WTC11 (cell line): ENCODE data around the gene OSBPL9. TPM values are rescaled to one million over a fixed set of nuclear protein-coding genes. Genes with fewer than 3 reads are reported as not detected.

Source experiments
- ATAC-seq: fragments of 200-7000 bp; cut with Tn5 transposase; 2 replicates; pipeline ENCODE4 v1.10.0; 2021; ENCODE audit warnings: mild to moderate bottlenecking, moderate library complexity
- CTCF ChIA-PET: fragments of 300-600 bp; sonication (Branson Sonifier 250); formaldehyde crosslinking; loops from one replicate; lab custom pipeline; 2021; ENCODE audit warnings: antibody characterized with exemption; lab: Charles Lee
- POLR2A ChIA-PET: fragments of 350-600 bp; sonication (Branson Sonifier 250); formaldehyde crosslinking; loops from one replicate; lab custom pipeline; 2021; ENCODE audit warnings: antibody characterized with exemption; lab: Charles Lee
- DNase-seq: peaks from one replicate; pipeline ENCODE4 v3.0.0; 2021; ENCODE audit warnings: low spot score
- H3K27ac Mint-ChIP-seq: 2 replicates; pipeline ENCODE4 v1.8.0; 2021; ENCODE audit warnings: mixed read lengths
- H3K27me3 Mint-ChIP-seq: 2 replicates; pipeline ENCODE4 v1.8.0; 2021; ENCODE audit warnings: low read depth, mild to moderate bottlenecking, moderate library complexity, mixed read lengths
- H3K36me3 Mint-ChIP-seq: 2 replicates; pipeline ENCODE4 v1.8.0; 2021; ENCODE audit warnings: mixed read lengths
- H3K4me1 Mint-ChIP-seq: 2 replicates; pipeline ENCODE4 v1.8.0; 2022; ENCODE audit warnings: mixed read lengths
- H3K4me3 Mint-ChIP-seq: 2 replicates; pipeline ENCODE4 v1.8.0; 2021; ENCODE audit warnings: mild to moderate bottlenecking, moderate library complexity, mixed read lengths
- H3K9me3 Mint-ChIP-seq: 2 replicates; pipeline ENCODE4 v1.8.0; 2021; ENCODE audit warnings: mixed read lengths
- CBFB ChIP-seq: sonication (generic); formaldehyde crosslinking; IDR thresholded peaks from 2 replicates; pipeline ENCODE4 v1.8.1; 2022; ENCODE audit warnings: mild to moderate bottlenecking, low read depth, missing genetic modification reagents
- CREM ChIP-seq: sonication (generic); formaldehyde crosslinking; IDR thresholded peaks from 2 replicates; pipeline ENCODE4 v1.8.1; 2022; ENCODE audit warnings: mild to moderate bottlenecking, missing genetic modification reagents, moderate library complexity
- EMX1 ChIP-seq: fragments of 250-450 bp; sonication (Bioruptor Pico); IDR thresholded peaks from 2 replicates; pipeline ENCODE4 v1.8.0; 2021; ENCODE audit warnings: mild to moderate bottlenecking
- JUN ChIP-seq: sonication (generic); formaldehyde crosslinking; IDR thresholded peaks from 2 replicates; pipeline ENCODE4 v1.8.0; 2023; ENCODE audit warnings: mild to moderate bottlenecking, missing genetic modification reagents
- NR3C1 ChIP-seq: sonication (generic); formaldehyde crosslinking; conservative IDR thresholded peaks from 2 replicates; pipeline ENCODE4 v1.8.1; 2023; ENCODE audit warnings: low read depth, mild to moderate bottlenecking, missing genetic modification reagents
- SMAD4 ChIP-seq: sonication (generic); formaldehyde crosslinking; IDR thresholded peaks from 2 replicates; pipeline ENCODE4 v1.8.0; 2022; ENCODE audit warnings: mild to moderate bottlenecking, missing genetic modification reagents
- SOX15 ChIP-seq: fragments of 250-450 bp; sonication (Bioruptor Pico); IDR thresholded peaks from 2 replicates; pipeline ENCODE4 v1.9.0; 2021; ENCODE audit warnings: mild to moderate bottlenecking
- SP1 ChIP-seq: sonication (generic); formaldehyde crosslinking; conservative IDR thresholded peaks from 2 replicates; pipeline ENCODE4 v1.8.1; 2022; ENCODE audit warnings: missing genetic modification reagents
- TCF7 ChIP-seq: sonication (generic); formaldehyde crosslinking; IDR thresholded peaks from 2 replicates; pipeline ENCODE4 v1.8.0; 2022; ENCODE audit warnings: mild to moderate bottlenecking, low read depth, missing genetic modification reagents, moderate library complexity
- ZNF219 ChIP-seq: sonication (generic); formaldehyde crosslinking; IDR thresholded peaks from 2 replicates; pipeline ENCODE4 v1.8.0; 2023; ENCODE audit warnings: missing genetic modification reagents, mild to moderate bottlenecking, borderline replicate concordance
- ZNF317 ChIP-seq: sonication (generic); formaldehyde crosslinking; IDR thresholded peaks from 2 replicates; pipeline ENCODE4 v1.8.1; 2023; ENCODE audit warnings: low read depth, mild to moderate bottlenecking, moderate library complexity, missing genetic modification reagents, borderline replicate concordance
- total RNA-seq: library from RNA; stranded (reverse); gene quantifications from 3 replicates; pipeline ENCODE4 v1.2.3, GENCODE V29; 2021
- TF ChIP-seq, protein P1 (sequence below): fragments of 250-450 bp; sonication (Bioruptor Pico); IDR thresholded peaks from 2 replicates; pipeline ENCODE4 v1.9.0; 2021; ENCODE audit warnings: mild to moderate bottlenecking, borderline replicate concordance
- TF ChIP-seq, protein P2 (sequence below): sonication (generic); formaldehyde crosslinking; IDR thresholded peaks from 2 replicates; pipeline ENCODE4 v1.8.1; 2023; ENCODE audit warnings: mild to moderate bottlenecking, missing genetic modification reagents, borderline replicate concordance
- TF ChIP-seq, protein P3 (sequence below): fragments of 250-450 bp; sonication (Bioruptor Pico); IDR thresholded peaks from 2 replicates; pipeline ENCODE4 v1.9.0; 2021; ENCODE audit warnings: mild to moderate bottlenecking
- TF ChIP-seq, protein P4 (sequence below): fragments of 200-600 bp; IDR thresholded peaks from 2 replicates; pipeline ENCODE4 v1.8.0; 2022; ENCODE audit warnings: antibody characterized with exemption
- TF ChIP-seq, protein P5 (sequence below): fragments of 250-450 bp; sonication (Bioruptor Pico); conservative IDR thresholded peaks from 2 replicates; pipeline ENCODE4 v1.9.0; 2021; ENCODE audit warnings: mild to moderate bottlenecking

OSBPL9 gene
- total RNA-seq, 1 experiment from 2014 or later: 55.6 TPM

DNA sequence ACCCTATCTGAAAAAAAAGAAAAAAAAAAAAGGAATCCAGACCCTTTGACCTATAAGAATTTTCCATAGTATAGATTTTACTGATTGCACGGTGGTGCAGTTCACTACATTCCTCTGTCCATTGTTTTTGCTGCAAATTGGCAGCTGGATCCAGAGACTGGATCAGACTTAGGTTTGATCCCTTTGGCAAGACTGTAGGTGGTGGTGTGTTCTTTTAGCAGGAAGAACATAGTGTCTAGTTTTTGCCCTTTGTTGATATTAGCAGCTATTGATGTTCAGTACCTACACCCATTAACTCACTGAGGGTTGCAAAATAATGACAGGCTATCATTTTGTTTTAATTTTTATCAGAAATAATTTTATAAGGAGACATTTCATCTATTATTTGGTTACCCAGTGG lies 37.1 kb downstream of the OSBPL9 start:
- Mint-ChIP-seq H3K4me1 (peaks cover 15% of the 10 kb centered on the region), H3K27me3 (no peaks in the 10 kb centered on the region), H3K9me3 (no peaks in the 10 kb centered on the region), H3K4me3 (no peak overlapping the region), H3K27ac (no peak overlapping the region), H3K36me3 (no peaks in the 10 kb centered on the region)
- CTCF ChIA-PET: no interaction called here
- DNase-seq (no peak), ATAC-seq (no peak)
- TF ChIP-seq, protein P1, sequence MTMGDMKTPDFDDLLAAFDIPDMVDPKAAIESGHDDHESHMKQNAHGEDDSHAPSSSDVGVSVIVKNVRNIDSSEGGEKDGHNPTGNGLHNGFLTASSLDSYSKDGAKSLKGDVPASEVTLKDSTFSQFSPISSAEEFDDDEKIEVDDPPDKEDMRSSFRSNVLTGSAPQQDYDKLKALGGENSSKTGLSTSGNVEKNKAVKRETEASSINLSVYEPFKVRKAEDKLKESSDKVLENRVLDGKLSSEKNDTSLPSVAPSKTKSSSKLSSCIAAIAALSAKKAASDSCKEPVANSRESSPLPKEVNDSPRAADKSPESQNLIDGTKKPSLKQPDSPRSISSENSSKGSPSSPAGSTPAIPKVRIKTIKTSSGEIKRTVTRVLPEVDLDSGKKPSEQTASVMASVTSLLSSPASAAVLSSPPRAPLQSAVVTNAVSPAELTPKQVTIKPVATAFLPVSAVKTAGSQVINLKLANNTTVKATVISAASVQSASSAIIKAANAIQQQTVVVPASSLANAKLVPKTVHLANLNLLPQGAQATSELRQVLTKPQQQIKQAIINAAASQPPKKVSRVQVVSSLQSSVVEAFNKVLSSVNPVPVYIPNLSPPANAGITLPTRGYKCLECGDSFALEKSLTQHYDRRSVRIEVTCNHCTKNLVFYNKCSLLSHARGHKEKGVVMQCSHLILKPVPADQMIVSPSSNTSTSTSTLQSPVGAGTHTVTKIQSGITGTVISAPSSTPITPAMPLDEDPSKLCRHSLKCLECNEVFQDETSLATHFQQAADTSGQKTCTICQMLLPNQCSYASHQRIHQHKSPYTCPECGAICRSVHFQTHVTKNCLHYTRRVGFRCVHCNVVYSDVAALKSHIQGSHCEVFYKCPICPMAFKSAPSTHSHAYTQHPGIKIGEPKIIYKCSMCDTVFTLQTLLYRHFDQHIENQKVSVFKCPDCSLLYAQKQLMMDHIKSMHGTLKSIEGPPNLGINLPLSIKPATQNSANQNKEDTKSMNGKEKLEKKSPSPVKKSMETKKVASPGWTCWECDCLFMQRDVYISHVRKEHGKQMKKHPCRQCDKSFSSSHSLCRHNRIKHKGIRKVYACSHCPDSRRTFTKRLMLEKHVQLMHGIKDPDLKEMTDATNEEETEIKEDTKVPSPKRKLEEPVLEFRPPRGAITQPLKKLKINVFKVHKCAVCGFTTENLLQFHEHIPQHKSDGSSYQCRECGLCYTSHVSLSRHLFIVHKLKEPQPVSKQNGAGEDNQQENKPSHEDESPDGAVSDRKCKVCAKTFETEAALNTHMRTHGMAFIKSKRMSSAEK: no peak
- TF ChIP-seq SP1 (CRISPR knock-in tag) (no peak), ZNF219 (no peak), CBFB (no peak), ZNF317 (CRISPR knock-in tag) (no peak), EMX1 (CRISPR knock-in tag) (no peak), SMAD4 (CRISPR knock-in tag) (no peak), CREM (no peak), NR3C1 (CRISPR knock-in tag) (no peak), SOX15 (no peak)
- TF ChIP-seq, protein P2, sequence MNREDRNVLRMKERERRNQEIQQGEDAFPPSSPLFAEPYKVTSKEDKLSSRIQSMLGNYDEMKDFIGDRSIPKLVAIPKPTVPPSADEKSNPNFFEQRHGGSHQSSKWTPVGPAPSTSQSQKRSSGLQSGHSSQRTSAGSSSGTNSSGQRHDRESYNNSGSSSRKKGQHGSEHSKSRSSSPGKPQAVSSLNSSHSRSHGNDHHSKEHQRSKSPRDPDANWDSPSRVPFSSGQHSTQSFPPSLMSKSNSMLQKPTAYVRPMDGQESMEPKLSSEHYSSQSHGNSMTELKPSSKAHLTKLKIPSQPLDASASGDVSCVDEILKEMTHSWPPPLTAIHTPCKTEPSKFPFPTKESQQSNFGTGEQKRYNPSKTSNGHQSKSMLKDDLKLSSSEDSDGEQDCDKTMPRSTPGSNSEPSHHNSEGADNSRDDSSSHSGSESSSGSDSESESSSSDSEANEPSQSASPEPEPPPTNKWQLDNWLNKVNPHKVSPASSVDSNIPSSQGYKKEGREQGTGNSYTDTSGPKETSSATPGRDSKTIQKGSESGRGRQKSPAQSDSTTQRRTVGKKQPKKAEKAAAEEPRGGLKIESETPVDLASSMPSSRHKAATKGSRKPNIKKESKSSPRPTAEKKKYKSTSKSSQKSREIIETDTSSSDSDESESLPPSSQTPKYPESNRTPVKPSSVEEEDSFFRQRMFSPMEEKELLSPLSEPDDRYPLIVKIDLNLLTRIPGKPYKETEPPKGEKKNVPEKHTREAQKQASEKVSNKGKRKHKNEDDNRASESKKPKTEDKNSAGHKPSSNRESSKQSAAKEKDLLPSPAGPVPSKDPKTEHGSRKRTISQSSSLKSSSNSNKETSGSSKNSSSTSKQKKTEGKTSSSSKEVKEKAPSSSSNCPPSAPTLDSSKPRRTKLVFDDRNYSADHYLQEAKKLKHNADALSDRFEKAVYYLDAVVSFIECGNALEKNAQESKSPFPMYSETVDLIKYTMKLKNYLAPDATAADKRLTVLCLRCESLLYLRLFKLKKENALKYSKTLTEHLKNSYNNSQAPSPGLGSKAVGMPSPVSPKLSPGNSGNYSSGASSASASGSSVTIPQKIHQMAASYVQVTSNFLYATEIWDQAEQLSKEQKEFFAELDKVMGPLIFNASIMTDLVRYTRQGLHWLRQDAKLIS (CRISPR knock-in tag): no peak
- TF ChIP-seq, protein P3, sequence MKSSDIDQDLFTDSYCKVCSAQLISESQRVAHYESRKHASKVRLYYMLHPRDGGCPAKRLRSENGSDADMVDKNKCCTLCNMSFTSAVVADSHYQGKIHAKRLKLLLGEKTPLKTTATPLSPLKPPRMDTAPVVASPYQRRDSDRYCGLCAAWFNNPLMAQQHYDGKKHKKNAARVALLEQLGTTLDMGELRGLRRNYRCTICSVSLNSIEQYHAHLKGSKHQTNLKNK (CRISPR knock-in tag): no peak
- TF ChIP-seq, protein P4, sequence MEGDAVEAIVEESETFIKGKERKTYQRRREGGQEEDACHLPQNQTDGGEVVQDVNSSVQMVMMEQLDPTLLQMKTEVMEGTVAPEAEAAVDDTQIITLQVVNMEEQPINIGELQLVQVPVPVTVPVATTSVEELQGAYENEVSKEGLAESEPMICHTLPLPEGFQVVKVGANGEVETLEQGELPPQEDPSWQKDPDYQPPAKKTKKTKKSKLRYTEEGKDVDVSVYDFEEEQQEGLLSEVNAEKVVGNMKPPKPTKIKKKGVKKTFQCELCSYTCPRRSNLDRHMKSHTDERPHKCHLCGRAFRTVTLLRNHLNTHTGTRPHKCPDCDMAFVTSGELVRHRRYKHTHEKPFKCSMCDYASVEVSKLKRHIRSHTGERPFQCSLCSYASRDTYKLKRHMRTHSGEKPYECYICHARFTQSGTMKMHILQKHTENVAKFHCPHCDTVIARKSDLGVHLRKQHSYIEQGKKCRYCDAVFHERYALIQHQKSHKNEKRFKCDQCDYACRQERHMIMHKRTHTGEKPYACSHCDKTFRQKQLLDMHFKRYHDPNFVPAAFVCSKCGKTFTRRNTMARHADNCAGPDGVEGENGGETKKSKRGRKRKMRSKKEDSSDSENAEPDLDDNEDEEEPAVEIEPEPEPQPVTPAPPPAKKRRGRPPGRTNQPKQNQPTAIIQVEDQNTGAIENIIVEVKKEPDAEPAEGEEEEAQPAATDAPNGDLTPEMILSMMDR: no peak
- TF ChIP-seq, protein P5, sequence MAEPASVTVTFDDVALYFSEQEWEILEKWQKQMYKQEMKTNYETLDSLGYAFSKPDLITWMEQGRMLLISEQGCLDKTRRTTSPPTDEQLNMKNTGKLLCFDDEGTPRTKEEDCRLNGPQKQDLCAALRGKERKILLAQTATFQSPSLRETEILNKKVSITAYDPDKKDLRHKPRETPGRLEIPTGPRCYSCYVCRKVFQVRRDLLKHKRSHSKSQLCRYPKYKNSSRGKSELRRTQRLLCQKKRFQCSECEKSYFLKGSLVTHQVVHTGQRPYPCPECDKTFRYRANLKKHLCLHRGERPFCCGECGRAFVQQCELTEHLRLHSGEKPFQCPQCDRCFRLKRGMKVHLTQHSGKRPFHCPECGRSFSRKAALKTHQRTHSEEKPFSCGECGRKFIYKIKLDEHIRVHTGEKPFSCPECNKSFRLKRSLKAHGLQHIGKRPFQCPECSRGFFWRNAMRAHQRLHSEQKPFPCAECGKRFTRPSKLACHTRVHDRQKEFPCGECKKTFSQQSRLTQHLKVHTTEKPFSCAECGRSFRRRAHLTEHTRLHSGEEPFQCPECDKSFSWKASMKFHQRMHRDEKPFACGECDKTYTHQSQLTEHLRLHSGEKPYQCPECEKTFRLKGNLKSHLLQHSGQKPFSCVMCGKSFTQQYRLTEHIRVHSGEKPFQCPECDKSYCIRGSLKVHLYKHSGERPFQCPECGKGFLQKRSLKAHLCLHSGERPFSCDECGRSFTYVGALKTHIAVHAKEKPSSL: no peak
- POLR2A ChIA-PET: no interaction called here

DNA sequence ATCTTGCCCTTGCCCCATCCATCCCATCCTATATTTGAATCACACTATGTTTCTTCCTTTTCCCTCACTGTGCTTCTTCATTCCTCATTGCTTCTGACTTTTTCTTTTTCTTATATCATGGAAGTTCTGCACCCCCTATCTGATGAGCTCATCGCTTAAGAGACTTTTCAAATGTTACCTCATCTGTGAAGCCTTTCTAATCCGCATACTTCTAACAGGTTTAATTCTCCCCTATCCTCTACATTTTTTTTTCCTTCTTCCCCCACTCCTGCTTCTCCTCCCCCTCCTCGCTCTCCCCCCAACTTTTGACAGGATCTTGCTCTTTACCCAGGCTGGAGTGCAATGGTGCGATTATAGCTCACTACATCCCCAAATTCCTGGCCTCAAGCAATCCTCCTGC lies 39.5 kb downstream of the OSBPL9 start:
- no peaks in the 10 kb centered on the region for H3K36me3 Mint-ChIP-seq
- H3K27me3 Mint-ChIP-seq: no peaks in the 10 kb centered on the region
- no peak for TF ChIP-seq JUN (CRISPR knock-in tag)
- no peak for TF ChIP-seq TCF7 (CRISPR knock-in tag)
- ChIA-PET CTCF (no interaction called here), POLR2A (interaction anchor here (0.7 kb wide), 1 partner anchor 15 kb away, joined by 3 read pairs; no protein-coding TSS in a partner anchor)
- H3K4me3 Mint-ChIP-seq: no peak overlapping the region
- no peaks in the 10 kb centered on the region for H3K9me3 Mint-ChIP-seq
- H3K27ac Mint-ChIP-seq: no peak overlapping the region
- DNase-seq (no peak), ATAC-seq (no peak)
- H3K4me1 Mint-ChIP-seq: peaks cover 4% of the 10 kb centered on the region; the same call in 1 of the 2 replicates
